T-helper 2 cell treated with Interferon-gamma antibody and Interleukin-4, amounts not matched to agents 5 μg/mL and 100 μg/mL, for 36 hours (primary cell): ENCODE data around the gene CELF2.

ENCODE experiments used
- DNase-seq: peaks from one replicate; pipeline ENCODE4 v3.0.0; 2021; ENCODE audit warnings: low spot score
- H3K27ac Mint-ChIP-seq: one replicate; pipeline ENCODE4 v1.8.0; 2021; ENCODE audit warnings: mild to moderate bottlenecking, mixed read lengths
- H3K27me3 Mint-ChIP-seq: one replicate; pipeline ENCODE4 v1.8.0; 2021; ENCODE audit warnings: low read depth, mixed read lengths
- H3K36me3 Mint-ChIP-seq: one replicate; pipeline ENCODE4 v1.8.0; 2021; ENCODE audit warnings: low read depth, mixed read lengths
- H3K4me1 Mint-ChIP-seq: one replicate; pipeline ENCODE4 v1.8.0; 2021; ENCODE audit warnings: low read depth, mixed read lengths
- H3K4me3 Mint-ChIP-seq: one replicate; pipeline ENCODE4 v1.8.0; 2022; ENCODE audit warnings: mild to moderate bottlenecking, moderate library complexity, mixed read lengths
- H3K9me3 Mint-ChIP-seq: one replicate; pipeline ENCODE4 v1.8.0; 2021; ENCODE audit warnings: mixed read lengths

Gene CELF2

GRCh38 chr10:11017570-11018431 lies at the start of gene CELF2:
TSS of gene CELF2 (plus strand) at chr10:11017872. CDS start at chr10:11018090, 218 bp downstream.
- Mint-ChIP-seq H3K27ac (no peak within 1 kb of the TSS), H3K9me3 (no peaks in the 10 kb centered on the region), H3K27me3 (peaks cover 86% of the 10 kb centered on the region), H3K36me3 (no peaks in the 10 kb centered on the region), H3K4me1 (peaks cover 9% of the 10 kb centered on the region), H3K4me3 (peak within 1 kb of the TSS; percentile 74)
- peak; percentile 40 for DNase-seq

GRCh38 chr10:10968257-10968588 lies 49.4 kb upstream of the CELF2 start:
- no peak for DNase-seq

GRCh38 chr10:10973310-10973709 lies 44.4 kb upstream of the CELF2 start:
- no peak overlapping the region for H3K27ac Mint-ChIP-seq
- H3K27me3 Mint-ChIP-seq = peaks cover 46% of the 10 kb centered on the region
- DNase-seq = no peak
- H3K4me1 Mint-ChIP-seq = no peaks in the 10 kb centered on the region
- no peaks in the 10 kb centered on the region for H3K9me3 Mint-ChIP-seq
- H3K4me3 Mint-ChIP-seq = no peak overlapping the region
- no peaks in the 10 kb centered on the region for H3K36me3 Mint-ChIP-seq

More at GRCh38 chr10:10968257-10968588, 49.4 kb upstream of the CELF2 start:
- H3K27me3 Mint-ChIP-seq = peaks cover 24% of the 10 kb centered on the region
- H3K9me3 Mint-ChIP-seq = no peaks in the 10 kb centered on the region
- no peak overlapping the region for H3K27ac Mint-ChIP-seq
- H3K4me3 Mint-ChIP-seq = no peak overlapping the region
- H3K4me1 Mint-ChIP-seq = no peaks in the 10 kb centered on the region
- H3K36me3 Mint-ChIP-seq = no peaks in the 10 kb centered on the region

- Mint-ChIP-seq H3K4me1 (no peaks in the 10 kb centered on the region), H3K27me3 (peaks cover 47% of the 10 kb centered on the region), H3K36me3 (no peaks in the 10 kb centered on the region), H3K27ac (no peak overlapping the region), H3K9me3 (no peaks in the 10 kb centered on the region), H3K4me3 (no peak overlapping the region)
- DNase-seq = no peak
Measured at GRCh38 chr10:10975647-10976046, 42.0 kb upstream of the CELF2 start.

- H3K4me3 Mint-ChIP-seq = no peak overlapping the region
- no peaks in the 10 kb centered on the region for H3K4me1 Mint-ChIP-seq
- no peak overlapping the region for H3K27ac Mint-ChIP-seq
- no peaks in the 10 kb centered on the region for H3K36me3 Mint-ChIP-seq
- DNase-seq = no peak
- no peaks in the 10 kb centered on the region for H3K9me3 Mint-ChIP-seq
- H3K27me3 Mint-ChIP-seq = peaks cover 47% of the 10 kb centered on the region
Measured at GRCh38 chr10:10976652-10977051, 41.0 kb upstream of the CELF2 start.

- H3K9me3 Mint-ChIP-seq = no peaks in the 10 kb centered on the region
- peaks cover 45% of the 10 kb centered on the region for H3K27me3 Mint-ChIP-seq
- no peaks in the 10 kb centered on the region for H3K36me3 Mint-ChIP-seq
- no peak for DNase-seq
- no peaks in the 10 kb centered on the region for H3K4me1 Mint-ChIP-seq
- no peak overlapping the region for H3K27ac Mint-ChIP-seq
- H3K4me3 Mint-ChIP-seq = no peak overlapping the region
Measured at GRCh38 chr10:10977226-10977956, 40.3 kb upstream of the CELF2 start.

GRCh38 chr10:10977978-10978377 lies 39.7 kb upstream of the CELF2 start:
- Mint-ChIP-seq H3K27ac (no peak overlapping the region), H3K4me1 (no peaks in the 10 kb centered on the region), H3K27me3 (peaks cover 45% of the 10 kb centered on the region), H3K9me3 (no peaks in the 10 kb centered on the region), H3K4me3 (no peak overlapping the region), H3K36me3 (no peaks in the 10 kb centered on the region)
- DNase-seq = no peak

GRCh38 chr10:10985361-10985760 lies 32.3 kb upstream of the CELF2 start:
- H3K27ac Mint-ChIP-seq = no peak overlapping the region
- H3K4me3 Mint-ChIP-seq = no peak overlapping the region
- no peaks in the 10 kb centered on the region for H3K36me3 Mint-ChIP-seq
- DNase-seq = no peak
- H3K4me1 Mint-ChIP-seq = no peaks in the 10 kb centered on the region
- H3K9me3 Mint-ChIP-seq = no peaks in the 10 kb centered on the region
- peaks cover 20% of the 10 kb centered on the region for H3K27me3 Mint-ChIP-seq

GRCh38 chr10:10986606-10987005 lies 31.1 kb upstream of the CELF2 start:
- no peak overlapping the region for H3K4me3 Mint-ChIP-seq
- H3K36me3 Mint-ChIP-seq = no peaks in the 10 kb centered on the region
- no peaks in the 10 kb centered on the region for H3K9me3 Mint-ChIP-seq
- H3K27me3 Mint-ChIP-seq = peaks cover 24% of the 10 kb centered on the region
- no peaks in the 10 kb centered on the region for H3K4me1 Mint-ChIP-seq
- no peak overlapping the region for H3K27ac Mint-ChIP-seq
- DNase-seq = no peak

- peaks cover 28% of the 10 kb centered on the region for H3K27me3 Mint-ChIP-seq
- no peaks in the 10 kb centered on the region for H3K9me3 Mint-ChIP-seq
- H3K4me3 Mint-ChIP-seq = no peak overlapping the region
- H3K27ac Mint-ChIP-seq = no peak overlapping the region
- H3K4me1 Mint-ChIP-seq = no peaks in the 10 kb centered on the region
- no peaks in the 10 kb centered on the region for H3K36me3 Mint-ChIP-seq
- no peak for DNase-seq
Measured at GRCh38 chr10:10987111-10987510, 30.6 kb upstream of the CELF2 start.

GRCh38 chr10:10989669-10990068 lies 28.0 kb upstream of the CELF2 start:
- H3K27me3 Mint-ChIP-seq = peaks cover 43% of the 10 kb centered on the region
- H3K4me1 Mint-ChIP-seq = no peaks in the 10 kb centered on the region
- no peak for DNase-seq
- H3K36me3 Mint-ChIP-seq = no peaks in the 10 kb centered on the region
- no peaks in the 10 kb centered on the region for H3K9me3 Mint-ChIP-seq
- no peak overlapping the region for H3K27ac Mint-ChIP-seq
- H3K4me3 Mint-ChIP-seq = no peak overlapping the region

- Mint-ChIP-seq H3K27ac (no peak overlapping the region), H3K4me1 (no peaks in the 10 kb centered on the region), H3K27me3 (peaks cover 49% of the 10 kb centered on the region), H3K9me3 (no peaks in the 10 kb centered on the region), H3K4me3 (no peak overlapping the region), H3K36me3 (no peaks in the 10 kb centered on the region)
- no peak for DNase-seq
Measured at GRCh38 chr10:10991144-10991543, 26.5 kb upstream of the CELF2 start.

- Mint-ChIP-seq H3K9me3 (no peaks in the 10 kb centered on the region), H3K27me3 (peaks cover 55% of the 10 kb centered on the region), H3K36me3 (no peaks in the 10 kb centered on the region), H3K4me1 (no peaks in the 10 kb centered on the region), H3K4me3 (no peak overlapping the region), H3K27ac (no peak overlapping the region)
- DNase-seq = no peak
Measured at GRCh38 chr10:10992072-10992471, 25.6 kb upstream of the CELF2 start.

GRCh38 chr10:10992961-10993714 lies 24.5 kb upstream of the CELF2 start:
- no peaks in the 10 kb centered on the region for H3K4me1 Mint-ChIP-seq
- peaks cover 50% of the 10 kb centered on the region for H3K27me3 Mint-ChIP-seq
- peaks cover 5% of the 10 kb centered on the region for H3K9me3 Mint-ChIP-seq

More at GRCh38 chr10:10992961-10993714, 24.5 kb upstream of the CELF2 start:
- no peak overlapping the region for H3K4me3 Mint-ChIP-seq
- no peak overlapping the region for H3K27ac Mint-ChIP-seq
- no peak for DNase-seq
- H3K36me3 Mint-ChIP-seq = no peaks in the 10 kb centered on the region
